Nephron (organoid): Measurements from ENCODE around the gene CTXN1.

Experiments used
- H3K27ac Mint-ChIP-seq, 3 experiments: 2 replicates each; pipeline ENCODE4 v1.8.0; 2020; ENCODE audit warnings: mixed read lengths in 3 of 3, mild to moderate bottlenecking in 2 of 3, moderate library complexity in 1 of 3
- H3K27me3 Mint-ChIP-seq: 2 replicates; pipeline ENCODE4 v1.8.0; 2021; ENCODE audit warnings: low read depth, mild to moderate bottlenecking, moderate library complexity, mixed read lengths
- H3K36me3 Mint-ChIP-seq: 2 replicates; pipeline ENCODE4 v1.8.0; 2020; ENCODE audit warnings: low read depth, mixed read lengths
- H3K4me1 Mint-ChIP-seq: 2 replicates; pipeline ENCODE4 v1.8.0; 2020; ENCODE audit warnings: mixed read lengths
- H3K4me3 Mint-ChIP-seq, 3 experiments: 2 replicates each; pipeline ENCODE4 v1.8.0; 2020; ENCODE audit warnings: mild to moderate bottlenecking in 3 of 3, mixed read lengths in 3 of 3, moderate library complexity in 2 of 3
- H3K9me3 Mint-ChIP-seq: 2 replicates; pipeline ENCODE4 v1.8.0; 2020; ENCODE audit warnings: mixed read lengths
- TF ChIP-seq, protein P1 (sequence below), 3 experiments: fragments of 200-600 bp; sonication (generic); IDR thresholded peaks; one replicate each; pipeline ENCODE4 v1.5.0; 2021; ENCODE audit warnings: antibody characterized with exemption in 3 of 3; ENCODE audit not compliant: unreplicated experiment in 3 of 3

CTXN1 gene

DNA sequence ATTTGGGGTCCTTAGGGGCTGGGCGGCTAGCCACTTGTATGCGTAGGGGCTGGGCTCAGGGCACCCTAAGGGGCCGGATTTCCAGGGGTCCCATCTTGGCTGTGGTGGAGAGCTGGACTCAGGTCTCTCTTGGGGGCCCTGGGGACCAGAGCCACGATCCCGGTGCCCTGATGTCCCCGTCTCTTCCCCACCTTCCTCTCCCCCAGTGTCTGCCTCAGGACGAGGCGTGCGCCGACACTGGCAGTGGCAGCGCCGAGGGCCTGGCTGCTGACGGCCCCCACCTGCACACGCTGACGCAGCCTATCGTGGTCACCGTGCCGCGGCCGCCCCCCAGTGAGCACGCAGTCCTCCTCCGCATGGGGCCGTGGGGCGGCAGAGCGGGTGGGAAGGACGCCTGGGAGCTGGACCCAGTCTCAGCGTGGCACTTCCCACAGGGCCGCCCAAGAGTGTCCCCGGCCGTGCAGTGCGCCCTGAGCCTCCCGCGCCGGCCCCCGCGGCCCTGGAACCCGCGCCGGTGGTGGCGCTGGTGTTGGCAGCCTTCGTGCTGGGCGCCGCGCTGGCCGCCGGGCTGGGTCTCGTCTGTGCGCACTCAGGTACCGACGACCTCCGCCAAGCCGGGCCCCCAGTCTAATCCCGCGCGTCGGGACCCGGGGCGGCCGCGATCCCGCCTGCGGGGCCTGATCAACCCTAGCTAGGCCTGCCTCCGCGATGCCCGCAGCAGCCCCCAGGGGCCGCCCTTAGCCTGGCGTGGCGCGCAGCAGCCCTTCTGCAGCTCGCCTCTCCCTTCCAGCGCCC is 8.5 kb downstream of the CTXN1 start:
- Mint-ChIP-seq H3K27me3 (peaks cover 59% of the 10 kb centered on the region), H3K27ac (no peak overlapping the region), H3K4me1 (peaks cover 20% of the 10 kb centered on the region), H3K9me3 (no peaks in the 10 kb centered on the region), H3K4me3 (peak overlapping the region; percentile 78 to 82 (median 80)), H3K36me3 (peaks cover 5% of the 10 kb centered on the region)
- TF ChIP-seq, protein P1, sequence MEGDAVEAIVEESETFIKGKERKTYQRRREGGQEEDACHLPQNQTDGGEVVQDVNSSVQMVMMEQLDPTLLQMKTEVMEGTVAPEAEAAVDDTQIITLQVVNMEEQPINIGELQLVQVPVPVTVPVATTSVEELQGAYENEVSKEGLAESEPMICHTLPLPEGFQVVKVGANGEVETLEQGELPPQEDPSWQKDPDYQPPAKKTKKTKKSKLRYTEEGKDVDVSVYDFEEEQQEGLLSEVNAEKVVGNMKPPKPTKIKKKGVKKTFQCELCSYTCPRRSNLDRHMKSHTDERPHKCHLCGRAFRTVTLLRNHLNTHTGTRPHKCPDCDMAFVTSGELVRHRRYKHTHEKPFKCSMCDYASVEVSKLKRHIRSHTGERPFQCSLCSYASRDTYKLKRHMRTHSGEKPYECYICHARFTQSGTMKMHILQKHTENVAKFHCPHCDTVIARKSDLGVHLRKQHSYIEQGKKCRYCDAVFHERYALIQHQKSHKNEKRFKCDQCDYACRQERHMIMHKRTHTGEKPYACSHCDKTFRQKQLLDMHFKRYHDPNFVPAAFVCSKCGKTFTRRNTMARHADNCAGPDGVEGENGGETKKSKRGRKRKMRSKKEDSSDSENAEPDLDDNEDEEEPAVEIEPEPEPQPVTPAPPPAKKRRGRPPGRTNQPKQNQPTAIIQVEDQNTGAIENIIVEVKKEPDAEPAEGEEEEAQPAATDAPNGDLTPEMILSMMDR (IDR thresholded peaks at IDR 0.05; ENCODE audit: unreplicated experiment in 3 of 3): peak; percentile 63 to 67 (median 65)

DNA sequence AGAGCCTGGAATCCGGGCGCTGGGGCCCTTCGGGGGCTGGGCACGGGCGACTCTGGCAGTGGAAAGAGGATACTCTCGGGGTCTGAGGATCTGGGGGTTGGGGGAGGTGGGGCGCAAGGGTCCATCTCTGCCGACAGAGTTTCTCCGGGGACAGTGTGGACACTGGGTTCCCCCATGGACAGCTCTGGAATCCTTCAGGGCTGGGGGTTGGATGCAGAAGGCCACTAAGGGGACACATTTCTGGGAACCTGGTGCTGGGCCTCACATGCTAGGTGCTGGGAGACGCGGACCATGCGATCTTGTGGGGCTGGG is 9.0 kb downstream of the CTXN1 start:
- H3K9me3 Mint-ChIP-seq: no peaks in the 10 kb centered on the region
- no peak overlapping the region for H3K27ac Mint-ChIP-seq
- peaks cover 8% of the 10 kb centered on the region for H3K36me3 Mint-ChIP-seq
- H3K4me1 Mint-ChIP-seq: peaks cover 20% of the 10 kb centered on the region
- peak overlapping the region; percentile 78 to 82 (median 80) for H3K4me3 Mint-ChIP-seq
- peaks cover 59% of the 10 kb centered on the region for H3K27me3 Mint-ChIP-seq
- TF ChIP-seq, protein P1 (IDR thresholded peaks at IDR 0.05; ENCODE audit: unreplicated experiment in 3 of 3): no peak

DNA sequence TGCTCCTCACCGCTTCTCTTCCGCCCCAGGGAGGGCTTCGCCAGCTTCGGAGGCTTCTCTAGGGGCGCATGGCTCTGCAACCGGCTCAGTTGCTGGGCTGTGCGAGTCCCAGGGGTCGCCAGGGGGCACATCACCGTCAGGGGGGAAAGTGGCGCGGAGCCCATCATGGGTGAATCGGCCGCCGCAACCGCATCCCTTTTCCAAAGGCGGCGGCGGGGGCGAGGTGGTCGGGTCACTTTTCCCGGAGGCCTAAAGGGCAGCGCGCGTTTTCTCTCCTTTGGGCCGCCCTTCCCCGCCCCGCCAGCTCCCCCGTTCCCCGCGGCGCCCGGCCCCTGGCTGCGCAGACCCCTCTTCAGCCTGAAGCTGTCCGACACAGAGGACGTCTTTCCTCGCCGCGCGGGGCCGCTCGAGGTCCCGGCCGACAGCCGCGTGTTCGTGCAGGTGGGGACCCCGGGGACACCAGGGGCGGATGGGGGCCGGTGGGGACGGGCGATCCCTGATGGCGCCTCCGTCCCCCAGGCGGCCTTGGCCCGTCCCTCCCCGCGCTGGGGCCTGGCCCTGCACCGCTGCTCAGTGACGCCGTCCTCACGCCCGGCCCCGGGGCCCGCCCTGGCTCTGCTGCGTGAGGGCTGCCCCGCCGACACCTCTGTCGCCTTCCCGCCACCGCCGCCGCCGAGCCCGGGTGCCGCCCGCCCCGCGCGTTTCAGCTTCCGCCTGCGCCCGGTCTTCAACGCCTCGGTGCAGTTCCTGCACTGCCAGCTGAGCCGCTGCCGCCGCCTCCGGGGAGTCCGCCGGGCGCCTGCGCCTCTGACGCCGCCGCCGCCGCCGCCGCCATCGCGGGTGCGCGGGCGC is 9.6 kb downstream of the CTXN1 start:
- Mint-ChIP-seq H3K4me3 (peak overlapping the region in 2 of 3 experiments; percentile 51 to 54), H3K36me3 (peaks cover 11% of the 10 kb centered on the region), H3K27ac (no peak overlapping the region), H3K4me1 (peaks cover 20% of the 10 kb centered on the region), H3K27me3 (peaks cover 59% of the 10 kb centered on the region), H3K9me3 (no peaks in the 10 kb centered on the region)
- TF ChIP-seq, protein P1 (IDR thresholded peaks at IDR 0.05; ENCODE audit: unreplicated experiment in 3 of 3): no peak

DNA sequence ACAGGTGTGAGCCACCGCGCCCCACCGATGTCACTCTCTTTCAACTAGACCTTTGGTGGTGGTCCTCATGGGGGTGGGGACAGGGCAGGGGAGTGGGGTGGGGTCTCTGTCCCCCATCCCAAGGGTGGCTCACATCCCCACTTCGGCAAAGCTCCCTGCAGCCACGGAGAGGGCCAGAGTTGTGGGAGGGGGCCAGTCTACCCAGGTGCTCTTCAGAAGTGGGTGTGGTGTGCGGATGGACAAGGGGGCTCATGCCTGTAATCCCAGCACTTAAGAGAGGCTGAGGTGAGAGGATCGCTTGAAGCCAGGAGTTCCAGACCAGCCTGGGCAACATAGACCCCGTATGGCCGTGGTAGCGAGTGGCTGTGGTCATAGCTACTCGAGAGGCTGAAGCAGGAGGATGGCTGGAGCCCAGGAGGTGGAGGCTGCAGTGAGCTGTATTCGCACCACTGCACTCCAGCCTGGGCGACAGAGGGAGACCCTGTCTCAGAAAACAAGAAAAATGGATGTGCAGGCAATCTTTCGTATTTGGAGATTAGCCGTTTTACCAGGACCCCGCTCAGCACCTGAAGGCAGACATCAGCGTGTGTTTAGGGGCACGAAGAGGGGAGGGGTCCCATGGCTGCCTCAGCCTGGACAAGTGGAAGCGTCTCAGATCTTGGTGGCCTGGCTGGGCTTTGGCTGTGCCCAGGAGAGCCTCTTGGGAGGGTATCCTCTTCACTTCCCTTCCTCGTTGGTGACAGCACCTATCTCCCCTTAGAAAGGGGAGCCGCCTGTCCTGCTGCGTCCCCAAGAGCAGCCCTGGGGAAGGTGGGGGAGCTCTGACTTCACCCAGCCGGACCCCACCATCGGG is 10.5 kb downstream of the CTXN1 start:
- peak overlapping the region; percentile 54 to 76 (median 71) for H3K4me3 Mint-ChIP-seq
- H3K4me1 Mint-ChIP-seq: peaks cover 13% of the 10 kb centered on the region
- TF ChIP-seq, protein P1 (IDR thresholded peaks at IDR 0.05; ENCODE audit: unreplicated experiment in 3 of 3): no peak
- H3K36me3 Mint-ChIP-seq: peaks cover 13% of the 10 kb centered on the region
- peaks cover 56% of the 10 kb centered on the region for H3K27me3 Mint-ChIP-seq
- H3K27ac Mint-ChIP-seq: peak overlapping the region in 1 of 3 experiments; percentile 43
- no peaks in the 10 kb centered on the region for H3K9me3 Mint-ChIP-seq

DNA sequence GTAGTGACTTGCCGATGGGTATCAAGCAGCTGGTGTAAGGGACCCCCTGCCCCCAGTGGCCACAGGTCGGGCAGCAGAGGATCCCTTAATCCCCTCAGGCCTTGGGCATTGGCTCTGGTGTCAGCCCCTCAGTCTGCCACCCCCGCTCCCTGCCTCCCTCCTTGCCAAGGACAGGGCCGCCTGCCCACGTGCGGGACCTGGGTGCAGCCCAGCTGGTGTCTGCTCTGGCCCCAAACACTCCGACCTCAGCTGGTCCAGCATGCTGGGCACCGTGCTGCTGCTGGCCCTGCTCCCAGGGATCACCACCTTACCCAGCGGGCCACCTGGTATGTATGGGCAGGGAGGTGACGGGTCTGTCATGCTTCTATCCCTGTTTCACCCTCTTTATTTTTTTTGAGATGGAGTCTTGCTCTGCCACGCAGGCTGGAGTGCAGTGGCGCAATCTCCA is 11.3 kb downstream of the CTXN1 start, which contains the start of gene TGFBR3L:
Gene TGFBR3L, plus strand, starts transcription at position 233 of the 448 bp plus-strand sequence.
- Mint-ChIP-seq H3K27me3 (peaks cover 48% of the 10 kb centered on the region), H3K36me3 (peaks cover 13% of the 10 kb centered on the region), H3K4me1 (peaks cover 6% of the 10 kb centered on the region), H3K4me3 (peak within 1 kb of the TSS; percentile 48 to 76 (median 71)), H3K9me3 (no peaks in the 10 kb centered on the region), H3K27ac (peak within 1 kb of the TSS in 1 of 3 experiments; percentile 43)
- TF ChIP-seq, protein P1 (IDR thresholded peaks at IDR 0.05; ENCODE audit: unreplicated experiment in 3 of 3): no peak
